GM12892 (cell line): ENCODE measurements around the gene PRKCH.

Experiments used
- POLR2A ChIP-seq: IDR thresholded peaks from 2 replicates; pipeline ENCODE4 v1.6.1; 2011; ENCODE audit warnings: low read depth, low read length, control low read depth
- POLR2AphosphoS5 ChIP-seq: IDR thresholded peaks from 2 replicates; pipeline ENCODE4 v1.6.1; 2011; ENCODE audit warnings: low read depth, low read length, control low read depth
- TAF1 ChIP-seq: IDR thresholded peaks from 2 replicates; pipeline ENCODE4 v1.6.1; 2011; ENCODE audit warnings: low read depth, mild to moderate bottlenecking, control low read depth, low read length, borderline replicate concordance

GRCh38 chr14:61560323-61560722 lies 238.9 kb downstream of the PRKCH start:
- TF ChIP-seq POLR2A (no peak), POLR2AphosphoS5 (no peak), TAF1 (no peak)
